DMS53 treated with DMSO at 0.1 percent for 48 hours (cell line): Measurements from ENCODE around the gene XPOT.
"Not testable (repeated sequence)": the region's sequence is repeated elsewhere in the genome, so short reads cannot be mapped to it uniquely, and the experiment has no call there.

Source experiments
- DNase-seq: peaks from one replicate; lab custom pipeline; 2025; ENCODE audit not compliant: unreplicated experiment; lab: John Stamatoyannopoulos, UW

Gene XPOT, protein sequence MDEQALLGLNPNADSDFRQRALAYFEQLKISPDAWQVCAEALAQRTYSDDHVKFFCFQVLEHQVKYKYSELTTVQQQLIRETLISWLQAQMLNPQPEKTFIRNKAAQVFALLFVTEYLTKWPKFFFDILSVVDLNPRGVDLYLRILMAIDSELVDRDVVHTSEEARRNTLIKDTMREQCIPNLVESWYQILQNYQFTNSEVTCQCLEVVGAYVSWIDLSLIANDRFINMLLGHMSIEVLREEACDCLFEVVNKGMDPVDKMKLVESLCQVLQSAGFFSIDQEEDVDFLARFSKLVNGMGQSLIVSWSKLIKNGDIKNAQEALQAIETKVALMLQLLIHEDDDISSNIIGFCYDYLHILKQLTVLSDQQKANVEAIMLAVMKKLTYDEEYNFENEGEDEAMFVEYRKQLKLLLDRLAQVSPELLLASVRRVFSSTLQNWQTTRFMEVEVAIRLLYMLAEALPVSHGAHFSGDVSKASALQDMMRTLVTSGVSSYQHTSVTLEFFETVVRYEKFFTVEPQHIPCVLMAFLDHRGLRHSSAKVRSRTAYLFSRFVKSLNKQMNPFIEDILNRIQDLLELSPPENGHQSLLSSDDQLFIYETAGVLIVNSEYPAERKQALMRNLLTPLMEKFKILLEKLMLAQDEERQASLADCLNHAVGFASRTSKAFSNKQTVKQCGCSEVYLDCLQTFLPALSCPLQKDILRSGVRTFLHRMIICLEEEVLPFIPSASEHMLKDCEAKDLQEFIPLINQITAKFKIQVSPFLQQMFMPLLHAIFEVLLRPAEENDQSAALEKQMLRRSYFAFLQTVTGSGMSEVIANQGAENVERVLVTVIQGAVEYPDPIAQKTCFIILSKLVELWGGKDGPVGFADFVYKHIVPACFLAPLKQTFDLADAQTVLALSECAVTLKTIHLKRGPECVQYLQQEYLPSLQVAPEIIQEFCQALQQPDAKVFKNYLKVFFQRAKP

DNA sequence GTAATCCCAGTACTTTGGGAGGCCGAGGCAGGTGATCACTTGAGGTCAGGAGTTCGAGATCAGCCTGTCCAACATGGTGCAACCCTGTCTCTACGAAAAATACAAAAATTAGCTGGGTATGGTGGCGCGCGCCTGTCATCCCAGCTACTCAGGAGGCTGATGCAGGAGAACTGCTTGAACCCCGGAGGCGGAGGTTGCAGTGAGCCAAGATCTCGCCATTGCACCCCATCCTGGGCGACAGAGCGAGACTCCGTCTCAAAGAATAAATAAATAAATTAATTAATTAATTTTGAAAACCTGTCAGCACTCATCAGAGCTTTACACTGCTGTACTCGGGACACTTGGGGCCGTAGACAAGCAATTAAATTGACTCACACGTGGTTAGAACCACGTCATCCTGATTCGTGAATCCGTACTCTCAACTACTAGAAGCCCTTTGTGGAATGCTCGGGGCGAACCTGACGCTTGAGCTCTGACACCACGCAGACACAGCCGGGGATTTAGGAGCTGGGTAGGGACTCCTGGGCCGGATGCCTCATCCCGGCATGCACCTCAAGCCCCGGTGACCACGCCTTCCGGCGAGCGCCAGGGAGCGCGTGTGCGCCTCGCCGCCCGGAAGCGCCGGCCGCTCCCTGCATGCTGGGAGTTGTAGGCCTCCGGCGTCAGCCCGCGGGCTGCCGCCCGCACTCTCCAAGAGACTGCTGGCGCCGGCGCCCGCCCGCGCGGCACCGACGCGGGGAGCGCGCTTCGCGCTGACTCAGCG lies at the start of gene XPOT:
Gene XPOT, plus strand, starts transcription at position 686 of the 763 bp plus-strand sequence. CDS start 5,644 bp downstream, outside the sequence.
- peak; percentile 97 for DNase-seq

- DNase-seq, result not testable (repeated sequence)
Measured at GRCh38 chr12:64356209-64356608, 48.0 kb upstream of the XPOT start.

GRCh38 chr12:64361173-64361572 lies 43.0 kb upstream of the XPOT start:
- DNase-seq, result not testable (repeated sequence)

- no peak for DNase-seq
Measured at GRCh38 chr12:64362721-64363305, 41.4 kb upstream of the XPOT start.

DNA sequence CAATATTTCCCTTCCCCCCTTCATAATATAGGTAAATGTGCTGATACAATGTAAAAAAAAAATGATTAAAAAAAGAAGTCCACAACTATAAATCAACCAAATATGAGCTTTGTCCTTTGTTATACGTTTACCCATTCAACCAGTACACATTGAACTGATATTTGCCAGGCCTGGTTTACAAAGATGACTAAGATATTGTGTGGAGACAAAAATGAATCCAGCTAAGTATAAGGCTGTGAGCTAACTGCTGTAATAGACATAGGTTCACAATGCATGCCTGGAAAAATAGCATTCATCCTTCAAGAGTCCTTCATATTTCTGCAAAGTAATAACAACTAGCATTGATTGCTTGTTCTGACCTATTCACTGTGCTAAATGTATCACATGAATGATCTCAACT lies 20.5 kb upstream of the XPOT start:
- no peak for DNase-seq

- no peak for DNase-seq
Measured at GRCh38 chr12:64385019-64385418, 19.2 kb upstream of the XPOT start.

GRCh38 chr12:64385468-64385867 lies 18.7 kb upstream of the XPOT start:
- DNase-seq, result no peak

- no peak for DNase-seq
Measured at GRCh38 chr12:64387197-64387816, 16.9 kb upstream of the XPOT start.

- peak; percentile 74 for DNase-seq
Measured at GRCh38 chr12:64389154-64389553, 15.0 kb upstream of the XPOT start.

- peak; percentile 71 for DNase-seq
Measured at GRCh38 chr12:64390275-64390851, 13.8 kb upstream of the XPOT start, which contains the start of gene C12orf56. C12orf56 (minus strand) TSS chr12:64390758; CDS start chr12:64390565, 193 bp downstream.

GRCh38 chr12:64392221-64392620 lies 12.0 kb upstream of the XPOT start:
- peak; percentile 15 for DNase-seq

- no peak for DNase-seq
Measured at GRCh38 chr12:64395739-64396138, 8.5 kb upstream of the XPOT start.

DNA sequence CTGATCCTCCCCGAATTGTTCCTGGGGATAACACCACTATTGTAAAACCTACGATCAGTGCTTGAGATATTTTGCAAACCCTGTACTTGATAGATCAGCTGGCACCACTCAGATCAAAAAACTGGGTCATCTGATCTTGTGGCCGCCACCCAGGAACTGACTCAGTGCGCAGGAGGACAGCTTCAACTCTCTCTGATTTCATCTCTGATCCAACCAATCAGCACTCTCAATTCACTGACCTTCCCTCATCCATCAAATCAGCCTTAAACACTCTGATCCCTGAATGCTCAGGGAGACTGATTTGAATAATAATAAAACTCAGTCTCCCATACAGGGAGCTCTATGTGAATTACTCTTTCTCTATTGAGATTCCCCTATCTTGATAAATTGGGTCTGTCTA lies 4.2 kb upstream of the XPOT start:
- DNase-seq, result no peak

DNA sequence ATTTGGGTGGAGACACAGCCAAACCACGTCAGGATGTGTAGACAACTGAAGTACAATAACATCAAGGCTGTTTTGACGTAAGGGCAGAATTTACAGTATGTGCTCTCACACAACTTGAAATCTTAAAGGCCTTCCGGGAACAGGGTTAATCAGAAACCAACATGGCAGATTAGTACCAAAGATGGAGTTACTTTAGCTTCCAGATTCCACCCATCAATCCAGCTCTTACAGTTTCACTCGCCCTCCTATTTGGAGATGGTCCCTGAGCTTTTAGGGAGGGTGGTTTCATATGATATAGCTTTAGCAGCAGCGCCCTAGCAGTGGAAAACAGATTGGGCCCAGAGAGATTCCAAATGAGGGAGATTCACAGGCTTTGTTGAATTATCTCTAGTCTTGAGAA lies 2.0 kb upstream of the XPOT start:
- no peak for DNase-seq

GRCh38 chr12:64404470-64405256 lies 471 bp downstream of the XPOT start:
- peak; percentile 62 for DNase-seq

GRCh38 chr12:64407342-64408223 lies 3.4 kb downstream of the XPOT start:
- no peak for DNase-seq

GRCh38 chr12:64411427-64411826 lies 7.2 kb downstream of the XPOT start:
- DNase-seq, result no peak

GRCh38 chr12:64412459-64412858 lies 8.3 kb downstream of the XPOT start:
- DNase-seq, result no peak
